ENCODE measurements around the gene LOX. TPM values are rescaled to one million over a fixed set of nuclear protein-coding genes. Genes with fewer than 3 reads are reported as not detected.

LOX gene
- polyA plus RNA-seq, 1 donor from 2014 or later: 0.52 TPM

DNA sequence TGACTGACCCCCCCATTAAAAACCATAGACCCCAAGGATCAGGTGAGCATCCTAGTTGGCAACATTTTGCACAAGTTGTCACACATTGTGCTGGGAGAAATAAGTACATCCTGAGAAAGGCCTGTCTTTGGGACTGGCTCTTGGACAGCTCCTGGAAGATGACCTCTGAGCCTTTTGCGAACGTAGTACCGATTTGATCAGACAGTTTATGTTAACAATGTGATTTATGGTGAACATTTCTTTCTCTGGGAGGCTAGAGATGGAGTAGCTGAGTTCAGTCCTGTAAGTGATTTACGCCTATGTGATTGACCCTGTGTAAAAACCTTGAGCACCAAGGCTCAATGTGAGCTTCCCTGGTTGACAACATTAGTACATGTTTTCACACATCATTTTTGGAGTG lies 41.7 kb downstream of the LOX start:
- TF ChIP-seq POLR2AphosphoS5 (IDR thresholded peaks at IDR 0.05) (no peak), TAF1 (IDR thresholded peaks at IDR 0.05; ENCODE audit: low read depth) (no peak), EZH2 (IDR thresholded peaks at IDR 0.05; ENCODE audit: borderline replicate concordance, insufficient read depth, low read length, poor library complexity, severe bottlenecking) (no peak), EP300 (conservative IDR thresholded peaks at IDR 0.05; ENCODE audit: poor library complexity, severe bottlenecking) (no peak), RAD21 (conservative IDR thresholded peaks at IDR 0.05) (no peak), SMC3 (conservative IDR thresholded peaks at IDR 0.05; ENCODE audit: poor library complexity) (no peak), MXI1 (conservative IDR thresholded peaks at IDR 0.05; ENCODE audit: poor library complexity, severe bottlenecking) (no peak)
- TF ChIP-seq, protein P1, sequence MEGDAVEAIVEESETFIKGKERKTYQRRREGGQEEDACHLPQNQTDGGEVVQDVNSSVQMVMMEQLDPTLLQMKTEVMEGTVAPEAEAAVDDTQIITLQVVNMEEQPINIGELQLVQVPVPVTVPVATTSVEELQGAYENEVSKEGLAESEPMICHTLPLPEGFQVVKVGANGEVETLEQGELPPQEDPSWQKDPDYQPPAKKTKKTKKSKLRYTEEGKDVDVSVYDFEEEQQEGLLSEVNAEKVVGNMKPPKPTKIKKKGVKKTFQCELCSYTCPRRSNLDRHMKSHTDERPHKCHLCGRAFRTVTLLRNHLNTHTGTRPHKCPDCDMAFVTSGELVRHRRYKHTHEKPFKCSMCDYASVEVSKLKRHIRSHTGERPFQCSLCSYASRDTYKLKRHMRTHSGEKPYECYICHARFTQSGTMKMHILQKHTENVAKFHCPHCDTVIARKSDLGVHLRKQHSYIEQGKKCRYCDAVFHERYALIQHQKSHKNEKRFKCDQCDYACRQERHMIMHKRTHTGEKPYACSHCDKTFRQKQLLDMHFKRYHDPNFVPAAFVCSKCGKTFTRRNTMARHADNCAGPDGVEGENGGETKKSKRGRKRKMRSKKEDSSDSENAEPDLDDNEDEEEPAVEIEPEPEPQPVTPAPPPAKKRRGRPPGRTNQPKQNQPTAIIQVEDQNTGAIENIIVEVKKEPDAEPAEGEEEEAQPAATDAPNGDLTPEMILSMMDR (IDR thresholded peaks at IDR 0.05; ENCODE audit: poor library complexity, severe bottlenecking): no peak
- TF ChIP-seq, protein P2, sequence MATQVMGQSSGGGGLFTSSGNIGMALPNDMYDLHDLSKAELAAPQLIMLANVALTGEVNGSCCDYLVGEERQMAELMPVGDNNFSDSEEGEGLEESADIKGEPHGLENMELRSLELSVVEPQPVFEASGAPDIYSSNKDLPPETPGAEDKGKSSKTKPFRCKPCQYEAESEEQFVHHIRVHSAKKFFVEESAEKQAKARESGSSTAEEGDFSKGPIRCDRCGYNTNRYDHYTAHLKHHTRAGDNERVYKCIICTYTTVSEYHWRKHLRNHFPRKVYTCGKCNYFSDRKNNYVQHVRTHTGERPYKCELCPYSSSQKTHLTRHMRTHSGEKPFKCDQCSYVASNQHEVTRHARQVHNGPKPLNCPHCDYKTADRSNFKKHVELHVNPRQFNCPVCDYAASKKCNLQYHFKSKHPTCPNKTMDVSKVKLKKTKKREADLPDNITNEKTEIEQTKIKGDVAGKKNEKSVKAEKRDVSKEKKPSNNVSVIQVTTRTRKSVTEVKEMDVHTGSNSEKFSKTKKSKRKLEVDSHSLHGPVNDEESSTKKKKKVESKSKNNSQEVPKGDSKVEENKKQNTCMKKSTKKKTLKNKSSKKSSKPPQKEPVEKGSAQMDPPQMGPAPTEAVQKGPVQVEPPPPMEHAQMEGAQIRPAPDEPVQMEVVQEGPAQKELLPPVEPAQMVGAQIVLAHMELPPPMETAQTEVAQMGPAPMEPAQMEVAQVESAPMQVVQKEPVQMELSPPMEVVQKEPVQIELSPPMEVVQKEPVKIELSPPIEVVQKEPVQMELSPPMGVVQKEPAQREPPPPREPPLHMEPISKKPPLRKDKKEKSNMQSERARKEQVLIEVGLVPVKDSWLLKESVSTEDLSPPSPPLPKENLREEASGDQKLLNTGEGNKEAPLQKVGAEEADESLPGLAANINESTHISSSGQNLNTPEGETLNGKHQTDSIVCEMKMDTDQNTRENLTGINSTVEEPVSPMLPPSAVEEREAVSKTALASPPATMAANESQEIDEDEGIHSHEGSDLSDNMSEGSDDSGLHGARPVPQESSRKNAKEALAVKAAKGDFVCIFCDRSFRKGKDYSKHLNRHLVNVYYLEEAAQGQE (IDR thresholded peaks at IDR 0.05; ENCODE audit: borderline replicate concordance): no peak

DNA sequence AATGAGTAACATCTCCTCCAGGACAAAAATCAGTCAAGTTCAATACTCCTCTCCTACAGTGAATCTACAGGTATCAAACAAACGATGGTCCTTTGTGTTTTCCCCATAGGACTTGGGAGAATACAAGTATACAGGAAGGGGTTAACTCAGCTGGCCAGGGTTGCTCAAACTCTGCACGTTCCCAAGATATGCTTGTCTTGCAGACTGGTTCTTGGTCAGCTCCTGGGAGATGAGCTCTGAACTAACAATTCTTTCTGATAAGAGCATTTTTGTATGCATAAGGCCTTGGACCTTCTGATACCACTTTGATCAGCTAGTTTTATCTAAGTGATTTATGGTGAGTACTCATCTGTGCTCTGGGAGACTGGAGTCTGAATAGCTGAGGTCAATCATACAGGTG lies 42.1 kb downstream of the LOX start:
- Histone ChIP-seq H3F3A (ENCODE audit: insufficient read depth, low read length, poor library complexity, severe bottlenecking) (no peaks in the 10 kb centered on the region), H3K4me2 (ENCODE audit: low read length) (no peak overlapping the region), H3K9ac (ENCODE audit: low read length) (no peak overlapping the region), H4K20me1 (ENCODE audit: insufficient read depth) (no peaks in the 10 kb centered on the region), H2AFZ (ENCODE audit: low read depth, low read length) (no peak overlapping the region), H3K27me3 (ENCODE audit: insufficient read depth, low read depth, low read length) (no peaks in the 10 kb centered on the region), H3K9me3 (ENCODE audit: low read length) (no peaks in the 10 kb centered on the region), H3K4me3 (ENCODE audit: low read length) (no peak overlapping the region), H3K36me3 (ENCODE audit: insufficient read depth, low read length) (no peaks in the 10 kb centered on the region), H3K79me2 (replicated peaks; ENCODE audit: insufficient read depth, low read length) (no peaks in the 10 kb centered on the region), H3K27ac (ENCODE audit: low read length) (no peak overlapping the region), H3K9me2 (ENCODE audit: insufficient read depth, low read length) (no peaks in the 10 kb centered on the region)
- TF ChIP-seq, protein P1 (IDR thresholded peaks at IDR 0.05; ENCODE audit: poor library complexity, severe bottlenecking): no peak
- TF ChIP-seq EZH2 (IDR thresholded peaks at IDR 0.05; ENCODE audit: borderline replicate concordance, insufficient read depth, low read length, poor library complexity, severe bottlenecking) (no peak), POLR2AphosphoS5 (IDR thresholded peaks at IDR 0.05) (no peak), TAF1 (IDR thresholded peaks at IDR 0.05; ENCODE audit: low read depth) (no peak), EP300 (conservative IDR thresholded peaks at IDR 0.05; ENCODE audit: poor library complexity, severe bottlenecking) (no peak), SMC3 (conservative IDR thresholded peaks at IDR 0.05; ENCODE audit: poor library complexity) (no peak), MXI1 (conservative IDR thresholded peaks at IDR 0.05; ENCODE audit: poor library complexity, severe bottlenecking) (no peak), RAD21 (conservative IDR thresholded peaks at IDR 0.05) (no peak)
- TF ChIP-seq, protein P2 (IDR thresholded peaks at IDR 0.05; ENCODE audit: borderline replicate concordance): no peak

More for the DNA sequence above, 41.7 kb downstream of the LOX start:
- no peak overlapping the region for H3K4me3 ChIP-seq (ENCODE audit: low read length)
- no peaks in the 10 kb centered on the region for H3K36me3 ChIP-seq (ENCODE audit: insufficient read depth, low read length)
- H3F3A ChIP-seq (ENCODE audit: insufficient read depth, low read length, poor library complexity, severe bottlenecking): no peaks in the 10 kb centered on the region
- H3K9me2 ChIP-seq (ENCODE audit: insufficient read depth, low read length): no peaks in the 10 kb centered on the region
- no peak overlapping the region for H3K9ac ChIP-seq (ENCODE audit: low read length)
- H3K9me3 ChIP-seq (ENCODE audit: low read length): no peaks in the 10 kb centered on the region
- H3K4me2 ChIP-seq (ENCODE audit: low read length): no peak overlapping the region
- H2AFZ ChIP-seq (ENCODE audit: low read depth, low read length): no peak overlapping the region
- no peaks in the 10 kb centered on the region for H4K20me1 ChIP-seq (ENCODE audit: insufficient read depth)
- no peaks in the 10 kb centered on the region for H3K27me3 ChIP-seq (ENCODE audit: insufficient read depth, low read depth, low read length)
- H3K79me2 ChIP-seq (replicated peaks; ENCODE audit: insufficient read depth, low read length): no peaks in the 10 kb centered on the region
- no peak overlapping the region for H3K27ac ChIP-seq (ENCODE audit: low read length)

Data from neural cell (in vitro differentiated cells).